Non-pigmented ciliary epithelial cell (primary cell): ENCODE results near the gene TRNT1.

Source experiments
- DNase-seq: peaks from one replicate; pipeline ENCODE4 v3.0.0-alpha.2; 2010; ENCODE audit warnings: low read depth

TRNT1 gene

GRCh38 chr3:3110749-3111361, 15.9 kb upstream of the TRNT1 start:
- DNase-seq = no peak

GRCh38 chr3:3113042-3113709, 13.6 kb upstream of the TRNT1 start:
- no peak for DNase-seq

GRCh38 chr3:3117651-3118050, 9.1 kb upstream of the TRNT1 start:
- DNase-seq = no peak

GRCh38 chr3:3119393-3119851, 7.3 kb upstream of the TRNT1 start:
- no peak for DNase-seq

- no peak for DNase-seq
These were observed 763 bp upstream of the TRNT1 start for GRCh38 chr3:3125977-3126376.

GRCh38 chr3:3127432-3128010, 781 bp downstream of the TRNT1 start:
- no peak for DNase-seq

- DNase-seq = no peak
These were observed 2.8 kb downstream of the TRNT1 start for GRCh38 chr3:3129579-3129978.

- no peak for DNase-seq
These were observed 6.8 kb downstream of the TRNT1 start for GRCh38 chr3:3133500-3133899.

GRCh38 chr3:3134750-3135448, 8.2 kb downstream of the TRNT1 start:
- no peak for DNase-seq

- DNase-seq = no peak
These were observed 10.8 kb downstream of the TRNT1 start for GRCh38 chr3:3137526-3137925.

GRCh38 chr3:3141939-3142338, 15.2 kb downstream of the TRNT1 start:
- no peak for DNase-seq

- DNase-seq = no peak
These were observed 19.1 kb downstream of the TRNT1 start for GRCh38 chr3:3145831-3146230.

- no peak for DNase-seq
These were observed 22.8 kb downstream of the TRNT1 start for GRCh38 chr3:3149560-3149959.

GRCh38 chr3:3151513-3151912, 24.8 kb downstream of the TRNT1 start:
- DNase-seq = no peak

GRCh38 chr3:3154879-3155610, 28.3 kb downstream of the TRNT1 start:
- DNase-seq = no peak

GRCh38 chr3:3157484-3157883, 30.7 kb downstream of the TRNT1 start:
- DNase-seq = no peak

- no peak for DNase-seq
These were observed 34.1 kb downstream of the TRNT1 start for GRCh38 chr3:3160826-3161225.

- DNase-seq = no peak
These were observed 38.5 kb downstream of the TRNT1 start for GRCh38 chr3:3165241-3165640.

- DNase-seq = no peak
These were observed 38.9 kb downstream of the TRNT1 start for GRCh38 chr3:3165650-3166049.

- DNase-seq = no peak
These were observed 44.3 kb downstream of the TRNT1 start for GRCh38 chr3:3170998-3171397.

- DNase-seq = no peak
These were observed 45.9 kb downstream of the TRNT1 start for GRCh38 chr3:3172627-3173026.

- DNase-seq = no peak
These were observed 51.2 kb downstream of the TRNT1 start for GRCh38 chr3:3177861-3178497.
